H1 (cell line): ENCODE measurements around the gene PCYT1A. TPM values are rescaled to one million over a fixed set of nuclear protein-coding genes. Genes with fewer than 3 reads are reported as not detected.
"Not testable (repeated sequence)": the region's sequence is repeated elsewhere in the genome, so short reads cannot be mapped to it uniquely, and the experiment has no call there.

Experiments used
- CTCF ChIA-PET: fragments of 300-600 bp; sonication (Branson Sonifier 250); formaldehyde crosslinking; loops from one replicate; lab custom pipeline; 2021; ENCODE audit not compliant: partially characterized antibody; lab: Charles Lee
- POLR2A ChIA-PET: fragments of 300-600 bp; sonication (Branson Sonifier 250); formaldehyde crosslinking; loops from one replicate; lab custom pipeline; 2021; ENCODE audit warnings: inconsistent platforms; ENCODE audit not compliant: partially characterized antibody; lab: Charles Lee
- DNase-seq, 2 experiments: peaks; one replicate each; pipeline versions ENCODE4 v3.0.0 to v3.0.0-alpha.2; 2010 to 2022; ENCODE audit warnings: low spot score in 2 of 2, low read depth in 1 of 2, mixed read lengths in 1 of 2
- FAIRE-seq: peaks from 2 replicates; lab custom pipeline; 2011; peaks lifted over from hg19 to GRCh38; lab: Jason Lieb, UNC
- H2AFZ ChIP-seq: 2 replicates; pipeline ENCODE4 v1.8.1; 2012; ENCODE audit warnings: low read length, inconsistent platforms
- H2AK5ac ChIP-seq: 2 replicates; pipeline ENCODE4 v1.6.1; 2013; ENCODE audit warnings: low read depth, low read length
- H2BK120ac ChIP-seq: replicated peaks from 2 replicates; pipeline ENCODE3; 2013; ENCODE audit warnings: low read depth, low read length, inconsistent platforms
- H2BK12ac ChIP-seq: 2 replicates; pipeline ENCODE4 v1.6.1; 2013; ENCODE audit warnings: low read depth, low read length
- H2BK15ac ChIP-seq: 2 replicates; pipeline ENCODE4 v1.6.1; 2013; ENCODE audit warnings: low read length
- H2BK20ac ChIP-seq: 2 replicates; pipeline ENCODE4 v1.6.1; 2013; ENCODE audit warnings: low read length
- H2BK5ac ChIP-seq: 2 replicates; pipeline ENCODE4 v1.6.1; 2013; ENCODE audit warnings: low read depth, low read length
- H3K14ac ChIP-seq: 2 replicates; pipeline ENCODE4 v1.6.1; 2013; ENCODE audit warnings: inconsistent platforms; ENCODE audit not compliant: insufficient read length
- H3K18ac ChIP-seq: 2 replicates; pipeline ENCODE4 v1.6.1; 2013; ENCODE audit warnings: low read length; ENCODE audit errors: extremely low read depth
- H3K23ac ChIP-seq: 2 replicates; pipeline ENCODE4 v1.6.1; 2013; ENCODE audit warnings: inconsistent platforms; ENCODE audit not compliant: insufficient read length
- H3K23me2 ChIP-seq: 2 replicates; pipeline ENCODE4 v1.6.1; 2013; ENCODE audit warnings: low read depth, low read length
- H3K27ac ChIP-seq: 2 replicates; pipeline ENCODE4 v1.6.1; 2011; ENCODE audit warnings: low read depth, low read length, inconsistent platforms
- H3K27me3 ChIP-seq, 4 experiments: replicated peaks in 1 of 4; 1 replicate in 1 of 4; 2 replicates in 3 of 4; pipeline versions ENCODE4 v1.6.1 to v1.8.1; 2011 to 2013; ENCODE audit warnings: low read length in 3 of 4, mild to moderate bottlenecking in 3 of 4, inconsistent platforms in 2 of 4, mixed read lengths in 2 of 4, moderate library complexity in 1 of 4; ENCODE audit not compliant: control insufficient read depth in 3 of 4, insufficient read depth in 3 of 4; ENCODE audit errors: extremely low read depth in 1 of 4
- H3K36me3 ChIP-seq, 4 experiments: 2 replicates each; pipeline versions ENCODE4 v1.6.1 to v1.8.1; 2011 to 2013; ENCODE audit warnings: mild to moderate bottlenecking in 4 of 4, low read length in 3 of 4, moderate library complexity in 2 of 4, control low read depth in 1 of 4, inconsistent platforms in 1 of 4; ENCODE audit not compliant: insufficient read depth in 4 of 4, control insufficient read depth in 2 of 4
- H3K4ac ChIP-seq: replicated peaks from 2 replicates; pipeline ENCODE3; 2013; ENCODE audit warnings: low read length, low read depth, mixed read lengths, inconsistent platforms; ENCODE audit not compliant: insufficient read length
- H3K4me1 ChIP-seq, 4 experiments: replicated peaks in 1 of 4; 1 replicate in 1 of 4; 2 replicates in 3 of 4; pipeline versions ENCODE4 v1.6.1 to v1.8.1; 2011 to 2013; ENCODE audit warnings: low read length in 3 of 4, inconsistent platforms in 2 of 4, mixed read lengths in 1 of 4; ENCODE audit not compliant: insufficient read depth in 4 of 4, control insufficient read depth in 3 of 4
- H3K4me2 ChIP-seq, 2 experiments: 2 replicates each; pipeline versions ENCODE4 v1.6.1 to v1.8.1; 2011 to 2013; ENCODE audit warnings: low read depth in 2 of 2, low read length in 2 of 2, control low read depth in 1 of 2, inconsistent platforms in 1 of 2, mild to moderate bottlenecking in 1 of 2; ENCODE audit not compliant: insufficient read depth in 1 of 2
- H3K4me3 ChIP-seq, 4 experiments: fragments of 200-600, 300-600 bp in 1 of 4; sonication (generic), shearing (Covaris generic), sonication (Bioruptor Twin) in 1 of 4; 2 replicates each; pipeline versions ENCODE4 v1.5.1 to v1.8.1; 2011 to 2016; ENCODE audit warnings: low read length in 4 of 4, low read depth in 3 of 4, control low read depth in 2 of 4, inconsistent platforms in 2 of 4, mild to moderate bottlenecking in 2 of 4, mixed read lengths in 1 of 4, moderate library complexity in 1 of 4; ENCODE audit not compliant: insufficient read depth in 2 of 4; ENCODE audit errors: extremely low read depth in 1 of 4
- H3K56ac ChIP-seq: replicated peaks from 2 replicates; pipeline ENCODE3; 2013; ENCODE audit warnings: low read depth, mild to moderate bottlenecking, mixed read lengths, low read length, inconsistent platforms; ENCODE audit not compliant: insufficient read length
- H3K79me1 ChIP-seq: 2 replicates; pipeline ENCODE4 v1.6.1; 2013; ENCODE audit warnings: low read depth, low read length, control low read depth
- H3K79me2 ChIP-seq, 2 experiments: 2 replicates each; pipeline versions ENCODE4 v1.6.1 to v1.8.1; 2012 to 2013; ENCODE audit warnings: low read length in 2 of 2, mild to moderate bottlenecking in 2 of 2, inconsistent platforms in 1 of 2; ENCODE audit not compliant: insufficient read depth in 2 of 2, control insufficient read depth in 1 of 2
- H3K9ac ChIP-seq, 4 experiments: replicated peaks in 1 of 4; 1 replicate in 1 of 4; 2 replicates in 3 of 4; pipeline versions ENCODE4 v1.6.1 to v1.8.1; 2011 to 2013; ENCODE audit warnings: low read depth in 3 of 4, low read length in 3 of 4, control low read depth in 2 of 4, mild to moderate bottlenecking in 2 of 4, moderate library complexity in 2 of 4, inconsistent platforms in 1 of 4; ENCODE audit errors: extremely low read depth in 1 of 4
- H3K9me3 ChIP-seq, 2 experiments: 2 replicates each; pipeline versions ENCODE4 v1.6.1 to v1.8.1; 2012 to 2013; ENCODE audit warnings: mild to moderate bottlenecking in 2 of 2, moderate library complexity in 2 of 2, control low read depth in 1 of 2, inconsistent platforms in 1 of 2, low read depth in 1 of 2, low read length in 1 of 2, mixed read lengths in 1 of 2; ENCODE audit not compliant: insufficient read depth in 2 of 2
- H4K20me1 ChIP-seq, 2 experiments: replicated peaks in 1 of 2; 2 replicates each; pipeline versions ENCODE3 to v1.8.1; 2011 to 2013; ENCODE audit warnings: inconsistent platforms in 2 of 2, low read length in 2 of 2, mild to moderate bottlenecking in 1 of 2; ENCODE audit not compliant: insufficient read depth in 2 of 2, control insufficient read depth in 1 of 2
- H4K5ac ChIP-seq: 2 replicates; pipeline ENCODE4 v1.6.1; 2013; ENCODE audit warnings: low read length, low read depth, mixed read lengths, inconsistent platforms; ENCODE audit not compliant: insufficient read length
- H4K8ac ChIP-seq: 2 replicates; pipeline ENCODE4 v1.8.0; 2013; ENCODE audit warnings: mild to moderate bottlenecking, moderate library complexity, low read length, inconsistent platforms; ENCODE audit not compliant: insufficient read depth; ENCODE audit errors: extremely low read depth
- H4K91ac ChIP-seq: replicated peaks from 2 replicates; pipeline ENCODE3; 2013; ENCODE audit warnings: low read length, mixed read lengths, inconsistent platforms; ENCODE audit not compliant: insufficient read length
- RAD21 ChIP-seq, 2 experiments: IDR thresholded peaks in 1 of 2; conservative IDR thresholded peaks in 1 of 2; 2 replicates each; pipeline ENCODE4 v1.6.1; 2011; ENCODE audit warnings: low read depth in 2 of 2, low read length in 2 of 2, improper control_type of control experiment in 1 of 2, inconsistent platforms in 1 of 2, mild to moderate bottlenecking in 1 of 2, moderate library complexity in 1 of 2
- WGBS, 2 experiments: shearing (Covaris generic) in 1 of 2; methylation state at CpG; one replicate each; pipeline versions ENCODE4 v1.1.6 to v1.1.7; 2013 to 2015; ENCODE audit warnings: low lambda C conversion rate in 2 of 2, mixed read lengths in 2 of 2, inconsistent platforms in 1 of 2, low coverage in 1 of 2, missing lambda C conversion rate in 1 of 2; ENCODE audit not compliant: insufficient replicate concordance in 2 of 2, insufficient coverage in 1 of 2, insufficient read length in 1 of 2; ENCODE audit errors: extremely low coverage in 1 of 2, missing lambda C conversion rate in 1 of 2; 5-methylcytosine and 5-hydroxymethylcytosine counted together
- polyA plus RNA-seq, 7 experiments: library from polyadenylated mRNA; depleted of rRNA in 3 of 7; stranded (reverse) in 5 of 7; unstranded in 2 of 7; fragments of >200 nt in 5 of 7; fragments of 200-250 nt in 2 of 7; gene quantifications; 1 replicate in 5 of 7; 2 replicates in 1 of 7; 4 replicates in 1 of 7; pipeline versions ENCODE4 v1.2.1 to v1.2.3, GENCODE V29; 2011 to 2013; ENCODE audit warnings: missing spikeins in 2 of 7, mixed read lengths in 2 of 7
- total RNA-seq: library from RNA; stranded (reverse); fragmentation: NEBNext Ultra II Directional; extraction: Animal tissue kit (Norgen Biotek cat#: 25700); gene quantifications from 2 replicates; pipeline ENCODE4 v1.2.1, GENCODE V29; 2021
- TF ChIP-seq, protein P1 (sequence below), 3 experiments: IDR thresholded peaks; 1 replicate in 2 of 3; 2 replicates in 1 of 3; pipeline versions ENCODE4 v1.5.1 to v1.6.1; 2011; ENCODE audit warnings: low read length in 3 of 3, mild to moderate bottlenecking in 3 of 3, inconsistent platforms in 2 of 3, low read depth in 1 of 3, moderate library complexity in 1 of 3; ENCODE audit not compliant: insufficient read depth in 1 of 3; ENCODE audit errors: control extremely low read depth in 1 of 3

PCYT1A gene
- total and polyA plus RNA-seq, 2 of the 8 experiments (the other 6 are each of a cell fraction or from before 2014, with no cell fraction given): 19.9 to 31.8 TPM

DNA sequence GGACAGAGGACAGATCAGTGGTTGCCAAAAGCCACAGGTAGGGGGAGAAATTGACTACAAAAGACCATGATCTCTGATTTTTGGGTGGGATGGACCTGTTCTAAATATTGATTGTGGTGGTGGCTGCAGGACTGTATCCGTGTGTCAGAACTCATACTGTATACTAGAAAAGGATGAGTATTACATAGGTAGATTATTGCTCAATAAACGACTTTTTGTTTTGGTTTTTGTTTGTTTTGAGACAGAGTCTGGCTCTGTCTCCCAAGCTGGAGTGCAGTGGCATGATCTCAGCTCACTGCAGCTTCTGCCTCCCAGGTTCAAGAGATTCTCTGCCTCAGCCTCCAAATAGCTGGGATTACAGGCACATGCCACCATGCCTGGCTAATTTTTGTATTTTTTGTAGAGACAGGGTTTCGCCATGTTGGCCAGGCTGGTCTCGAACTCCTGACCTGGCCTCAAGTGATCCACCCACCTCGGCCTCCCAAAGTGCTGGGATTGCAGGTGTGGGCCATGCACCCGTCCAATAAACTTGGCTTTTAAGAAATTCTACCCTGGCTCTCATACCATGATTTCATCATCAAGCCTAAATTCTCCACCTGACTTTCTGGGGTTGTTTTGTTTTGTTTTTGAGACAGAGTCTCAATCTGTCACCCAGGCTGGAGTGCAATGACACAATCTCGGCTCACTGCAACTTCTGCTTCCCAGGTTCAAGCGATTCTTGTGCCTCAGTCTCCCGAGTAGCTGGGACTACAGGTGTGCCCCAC, 81.9 kb downstream of the PCYT1A start:
- POLR2A ChIA-PET: not testable (repeated sequence)
- 88% methylated on average over 9 of the region's 9 CpGs; no CpG with 5 or more reads in 1 of the 2 experiments for WGBS, 2 experiments

More for the DNA sequence above, 81.9 kb downstream of the PCYT1A start:
- not testable (repeated sequence) for H3K18ac ChIP-seq, H3K27ac ChIP-seq, H3K4me2 ChIP-seq, FAIRE-seq, H3K4ac ChIP-seq, H4K8ac ChIP-seq, H4K5ac ChIP-seq, H4K91ac ChIP-seq, H3K79me1 ChIP-seq, H3K79me2 ChIP-seq, H3K4me1 ChIP-seq, H2BK12ac ChIP-seq, H3K23me2 ChIP-seq, H2BK120ac ChIP-seq, H3K14ac ChIP-seq, H4K20me1 ChIP-seq, H2AFZ ChIP-seq, H3K23ac ChIP-seq, H2BK20ac ChIP-seq, DNase-seq, H2AK5ac ChIP-seq, H3K9ac ChIP-seq, H2BK15ac ChIP-seq, H3K56ac ChIP-seq, H3K4me3 ChIP-seq, H3K36me3 ChIP-seq, H3K9me3 ChIP-seq, H2BK5ac ChIP-seq
- TF ChIP-seq, protein P1, sequence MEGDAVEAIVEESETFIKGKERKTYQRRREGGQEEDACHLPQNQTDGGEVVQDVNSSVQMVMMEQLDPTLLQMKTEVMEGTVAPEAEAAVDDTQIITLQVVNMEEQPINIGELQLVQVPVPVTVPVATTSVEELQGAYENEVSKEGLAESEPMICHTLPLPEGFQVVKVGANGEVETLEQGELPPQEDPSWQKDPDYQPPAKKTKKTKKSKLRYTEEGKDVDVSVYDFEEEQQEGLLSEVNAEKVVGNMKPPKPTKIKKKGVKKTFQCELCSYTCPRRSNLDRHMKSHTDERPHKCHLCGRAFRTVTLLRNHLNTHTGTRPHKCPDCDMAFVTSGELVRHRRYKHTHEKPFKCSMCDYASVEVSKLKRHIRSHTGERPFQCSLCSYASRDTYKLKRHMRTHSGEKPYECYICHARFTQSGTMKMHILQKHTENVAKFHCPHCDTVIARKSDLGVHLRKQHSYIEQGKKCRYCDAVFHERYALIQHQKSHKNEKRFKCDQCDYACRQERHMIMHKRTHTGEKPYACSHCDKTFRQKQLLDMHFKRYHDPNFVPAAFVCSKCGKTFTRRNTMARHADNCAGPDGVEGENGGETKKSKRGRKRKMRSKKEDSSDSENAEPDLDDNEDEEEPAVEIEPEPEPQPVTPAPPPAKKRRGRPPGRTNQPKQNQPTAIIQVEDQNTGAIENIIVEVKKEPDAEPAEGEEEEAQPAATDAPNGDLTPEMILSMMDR (IDR thresholded peaks at IDR 0.05; ENCODE audit: control extremely low read depth in 1 of 3, insufficient read depth in 1 of 3, low read depth in 1 of 3, low read length in 3 of 3): peak in 1 of 3 experiments; percentile 24; a peak in 1 of 4 replicates
- TF ChIP-seq RAD21 (IDR thresholded peaks at IDR 0.05 in 1 of 2, conservative IDR thresholded peaks at IDR 0.05 in 1 of 2; ENCODE audit: low read depth in 2 of 2, low read length in 2 of 2): peak; percentile 8 to 38; a peak in 3 of 4 replicates
- CTCF ChIA-PET: interaction anchor here (1.0 kb wide), 1 partner anchor 9 kb away, joined by 4 read pairs; no protein-coding TSS in a partner anchor
- peaks cover 0 to 11% (median 8%) of the 10 kb centered on the region in 4 experiments; a peak in 5 of 7 replicates for H3K27me3 ChIP-seq
